DND-41 (cell line): ENCODE data around the gene TBPL1.

Experiments
- ATAC-seq: fragments of 200-7000 bp; cut with Tn5 transposase; 3 replicates; pipeline ENCODE4 v1.9.1; 2021; ENCODE audit warnings: low read depth; ENCODE audit not compliant: insufficient read depth
- DNase-seq: peaks from one replicate; pipeline ENCODE4 v3.0.0-alpha.2; 2020
- H2AFZ ChIP-seq: 2 replicates; pipeline ENCODE4 v1.6.0; 2012; ENCODE audit warnings: low read depth, low read length
- H3K27ac ChIP-seq: 2 replicates; pipeline ENCODE4 v1.5.1; 2012; ENCODE audit warnings: low read length, inconsistent platforms
- H3K27me3 ChIP-seq: fragments of 200-600 bp; sonication (generic); 2 replicates; pipeline ENCODE4 v1.6.0; 2012; ENCODE audit warnings: low read length, mild to moderate bottlenecking, inconsistent platforms; ENCODE audit not compliant: insufficient read depth, poor library complexity
- H3K36me3 ChIP-seq: 2 replicates; pipeline ENCODE4 v1.5.1; 2012; ENCODE audit warnings: low read length, inconsistent platforms; ENCODE audit not compliant: insufficient read depth
- H3K4me1 ChIP-seq: 2 replicates; pipeline ENCODE4 v1.5.1; 2012; ENCODE audit warnings: mild to moderate bottlenecking, low read length; ENCODE audit not compliant: insufficient read depth
- H3K4me2 ChIP-seq: 2 replicates; pipeline ENCODE4 v1.6.0; 2012; ENCODE audit warnings: mild to moderate bottlenecking, moderate library complexity, low read length, inconsistent platforms; ENCODE audit not compliant: insufficient read depth
- H3K4me3 ChIP-seq, 2 experiments: fragments of 200-600 bp in 1 of 2; shearing (Covaris generic) in 1 of 2; 2 replicates each; pipeline ENCODE4 v1.5.1; 2012 to 2016; ENCODE audit warnings: inconsistent platforms in 2 of 2, low read length in 2 of 2, mild to moderate bottlenecking in 2 of 2, low read depth in 1 of 2, moderate library complexity in 1 of 2
- H3K79me2 ChIP-seq: 2 replicates; pipeline ENCODE4 v1.6.0; 2012; ENCODE audit warnings: low read length, inconsistent platforms; ENCODE audit not compliant: insufficient read depth
- H3K9ac ChIP-seq: 2 replicates; pipeline ENCODE4 v1.6.0; 2012; ENCODE audit warnings: low read depth, mild to moderate bottlenecking, inconsistent platforms, low read length, moderate library complexity
- H3K9me3 ChIP-seq: 2 replicates; pipeline ENCODE4 v1.5.1; 2012; ENCODE audit warnings: low read length, moderate library complexity, mild to moderate bottlenecking, inconsistent platforms; ENCODE audit not compliant: insufficient read depth, severe bottlenecking
- H4K20me1 ChIP-seq: 2 replicates; pipeline ENCODE4 v1.6.0; 2012; ENCODE audit warnings: low read length; ENCODE audit not compliant: insufficient read depth
- CTCF ChIP-seq: IDR thresholded peaks from 2 replicates; pipeline ENCODE4 v1.5.1; 2012; ENCODE audit warnings: borderline replicate concordance, low read length, moderate library complexity, mild to moderate bottlenecking; ENCODE audit not compliant: poor library complexity, severe bottlenecking; ENCODE audit errors: extremely low read depth
- EZH2 ChIP-seq: IDR thresholded peaks from 3 replicates; pipeline ENCODE4 v1.6.1; 2012; ENCODE audit warnings: borderline replicate concordance, low read depth, mild to moderate bottlenecking, moderate library complexity, low read length, inconsistent platforms; ENCODE audit not compliant: severe bottlenecking

The TBPL1 gene

GRCh38 chr6:133969921-133970295 lies 16.9 kb downstream of the TBPL1 start:
- DNase-seq, result no peak
- Histone ChIP-seq H3K9ac (no peak overlapping the region), H3K9me3 (no peaks in the 10 kb centered on the region), H3K79me2 (peaks cover 47% of the 10 kb centered on the region), H3K4me3 (no peak overlapping the region), H3K36me3 (no peaks in the 10 kb centered on the region), H3K27ac (no peak overlapping the region), H3K27me3 (no peaks in the 10 kb centered on the region), H4K20me1 (peaks cover 31% of the 10 kb centered on the region; the same call in 1 of the 2 replicates), H2AFZ (no peak overlapping the region), H3K4me1 (0 out of 2 replicates have a peak, but pooled peaks cover 3% of the 10 kb centered on the region), H3K4me2 (no peak overlapping the region)
- TF ChIP-seq EZH2 (no peak), CTCF (no peak)
- ATAC-seq, result no peak

GRCh38 chr6:133971861-133972260 lies 18.8 kb downstream of the TBPL1 start:
- 0 out of 2 replicates have a peak, but pooled peaks cover 3% of the 10 kb centered on the region for H3K4me1 ChIP-seq
- ATAC-seq, result no peak
- no peak overlapping the region for H2AFZ ChIP-seq
- TF ChIP-seq CTCF (no peak), EZH2 (no peak)
- H3K9ac ChIP-seq, result no peak overlapping the region
- peaks cover 32% of the 10 kb centered on the region; the same call in 1 of the 2 replicates for H4K20me1 ChIP-seq
- no peak overlapping the region for H3K27ac ChIP-seq
- H3K79me2 ChIP-seq, result peaks cover 40% of the 10 kb centered on the region
- no peaks in the 10 kb centered on the region for H3K27me3 ChIP-seq
- H3K36me3 ChIP-seq, result no peaks in the 10 kb centered on the region
- H3K4me2 ChIP-seq, result no peak overlapping the region
- no peaks in the 10 kb centered on the region for H3K9me3 ChIP-seq
- DNase-seq, result no peak
- H3K4me3 ChIP-seq, result no peak overlapping the region

GRCh38 chr6:133972388-133972787 lies 19.4 kb downstream of the TBPL1 start:
- Histone ChIP-seq H3K4me2 (no peak overlapping the region), H3K79me2 (peaks cover 35% of the 10 kb centered on the region), H3K4me3 (no peak overlapping the region), H3K27ac (no peak overlapping the region), H3K9ac (no peak overlapping the region), H3K36me3 (no peaks in the 10 kb centered on the region), H2AFZ (no peak overlapping the region), H4K20me1 (peaks cover 30% of the 10 kb centered on the region; the same call in 1 of the 2 replicates), H3K9me3 (no peaks in the 10 kb centered on the region), H3K27me3 (no peaks in the 10 kb centered on the region), H3K4me1 (0 out of 2 replicates have a peak, but pooled peaks cover 3% of the 10 kb centered on the region)
- no peak for ATAC-seq
- no peak for TF ChIP-seq CTCF
- TF ChIP-seq EZH2, result no peak
- no peak for DNase-seq
